GM18499 (cell line): ENCODE data around the gene WASHC2A.
"Not testable (repeated sequence)": the region's sequence is repeated elsewhere in the genome, so short reads cannot be mapped to it uniquely, and the experiment has no call there.

Experiments
- ATAC-seq: cut with Tn5 transposase; IDR thresholded peaks from one replicate; pipeline ENCODE4 v1.9.1; 2021; ENCODE audit warnings: moderate number of reproducible peaks; ENCODE audit not compliant: insufficient read depth, unreplicated experiment

The WASHC2A gene

GRCh38 chr10:50067546-50068351 lies at the start of gene WASHC2A:
TSS of gene WASHC2A (plus strand) at chr10:50067954. CDS start at chr10:50068006, 52 bp downstream.
- peak; percentile 59 for ATAC-seq

- ATAC-seq, result not testable (repeated sequence)
Observed at GRCh38 chr10:50019279-50019678, 48.5 kb upstream of the WASHC2A start.

GRCh38 chr10:50020451-50021024 lies 47.2 kb upstream of the WASHC2A start:
- ATAC-seq, result not testable (repeated sequence)

- no peak for ATAC-seq
Observed at GRCh38 chr10:50021646-50022045, 46.1 kb upstream of the WASHC2A start.

- ATAC-seq, result not testable (repeated sequence)
Observed at GRCh38 chr10:50024716-50025383, 42.9 kb upstream of the WASHC2A start.

- ATAC-seq, result no peak
Observed at GRCh38 chr10:50025627-50026026, 42.1 kb upstream of the WASHC2A start.

- ATAC-seq, result no peak
Observed at GRCh38 chr10:50027195-50027594, 40.6 kb upstream of the WASHC2A start.

GRCh38 chr10:50033481-50033880 lies 34.3 kb upstream of the WASHC2A start:
- ATAC-seq, result no peak

GRCh38 chr10:50035337-50035736 lies 32.4 kb upstream of the WASHC2A start:
- not testable (repeated sequence) for ATAC-seq

GRCh38 chr10:50044941-50045664 lies 22.7 kb upstream of the WASHC2A start:
- ATAC-seq, result no peak

- ATAC-seq, result not testable (repeated sequence)
Observed at GRCh38 chr10:50046457-50046856, 21.3 kb upstream of the WASHC2A start.

GRCh38 chr10:50047594-50047993 lies 20.2 kb upstream of the WASHC2A start:
- not testable (repeated sequence) for ATAC-seq

GRCh38 chr10:50051995-50052660 lies 15.6 kb upstream of the WASHC2A start:
- not testable (repeated sequence) for ATAC-seq

- ATAC-seq, result not testable (repeated sequence)
Observed at GRCh38 chr10:50052778-50053376, 14.9 kb upstream of the WASHC2A start.

- ATAC-seq, result not testable (repeated sequence)
Observed at GRCh38 chr10:50055494-50056292, 12.1 kb upstream of the WASHC2A start.

GRCh38 chr10:50056654-50057053 lies 11.1 kb upstream of the WASHC2A start:
- not testable (repeated sequence) for ATAC-seq

- not testable (repeated sequence) for ATAC-seq
Observed at GRCh38 chr10:50058727-50059126, 9.0 kb upstream of the WASHC2A start.

GRCh38 chr10:50059946-50060345 lies 7.8 kb upstream of the WASHC2A start:
- ATAC-seq, result not testable (repeated sequence)

GRCh38 chr10:50061548-50061947 lies 6.2 kb upstream of the WASHC2A start:
- not testable (repeated sequence) for ATAC-seq
